ENCODE measurements around the gene HADH. TPM values are rescaled to one million over a fixed set of nuclear protein-coding genes. Genes with fewer than 3 reads are reported as not detected.

The HADH gene
- total RNA-seq, 2 experiments from 2014 or later = 31.2 to 78.7 TPM

- POLR2A ChIA-PET = no interaction called here
Measured at GRCh38 chr4:108006361-108006760, 16.7 kb downstream of the HADH start.

GRCh38 chr4:108007984-108008383 is 18.3 kb downstream of the HADH start:
- Histone ChIP-seq H3K4me1 (ENCODE audit: insufficient read depth, low read length, poor library complexity, severe bottlenecking) (no peaks in the 10 kb centered on the region), H3K9me3 (ENCODE audit: low read length) (no peaks in the 10 kb centered on the region; the same call in 1 of the 2 replicates), H3K36me3 (ENCODE audit: insufficient read depth, low read length) (peaks cover 60% of the 10 kb centered on the region), H3K79me2 (ENCODE audit: insufficient read depth, low read depth, low read length) (no peaks in the 10 kb centered on the region), H4K20me1 (ENCODE audit: insufficient read depth, low read length) (no peaks in the 10 kb centered on the region), H3K9me2 (ENCODE audit: insufficient read depth, low read length) (no peaks in the 10 kb centered on the region), H3K27ac (ENCODE audit: low read depth, low read length, poor library complexity, severe bottlenecking) (no peak overlapping the region), H2AFZ (ENCODE audit: low read length) (no peak overlapping the region), H3K4me3 (ENCODE audit: low read depth, low read length, poor library complexity, severe bottlenecking) (no peak overlapping the region), H3K4me2 (ENCODE audit: low read length) (no peak overlapping the region)
- TF ChIP-seq CTCF (conservative IDR thresholded peaks at IDR 0.05; ENCODE audit: low read length) (no peak), EZH2phosphoT487 (IDR thresholded peaks at IDR 0.05; ENCODE audit: borderline replicate concordance, low read depth, low read length) (no peak)
- intact Hi-C loops (cut with micrococcal nuclease; ENCODE audit: unreplicated experiment) = no loop called here
- ChIA-PET CTCF (ENCODE audit: unreplicated experiment) (no interaction called here), POLR2A (interaction anchor here (1.0 kb wide), 1 partner anchor 14 kb away, joined by 4 read pairs; no protein-coding TSS in a partner anchor)
- DNase-seq (ENCODE audit: low spot score) = no peak
- no TSS peak for BruUV-seq (replicated peaks)

More at GRCh38 chr4:108006361-108006760, 16.7 kb downstream of the HADH start:
- no peak for DNase-seq (ENCODE audit: low spot score)
- Histone ChIP-seq H3K27ac (ENCODE audit: low read depth, low read length, poor library complexity, severe bottlenecking) (no peak overlapping the region), H3K4me3 (ENCODE audit: low read depth, low read length, poor library complexity, severe bottlenecking) (no peak overlapping the region), H3K79me2 (ENCODE audit: insufficient read depth, low read depth, low read length) (no peaks in the 10 kb centered on the region), H3K36me3 (ENCODE audit: insufficient read depth, low read length) (peaks cover 58% of the 10 kb centered on the region), H3K9me3 (ENCODE audit: low read length) (no peaks in the 10 kb centered on the region; the same call in 1 of the 2 replicates), H3K9me2 (ENCODE audit: insufficient read depth, low read length) (no peaks in the 10 kb centered on the region), H3K4me1 (ENCODE audit: insufficient read depth, low read length, poor library complexity, severe bottlenecking) (no peaks in the 10 kb centered on the region), H2AFZ (ENCODE audit: low read length) (no peak overlapping the region), H4K20me1 (ENCODE audit: insufficient read depth, low read length) (no peaks in the 10 kb centered on the region), H3K4me2 (ENCODE audit: low read length) (no peak overlapping the region)
- CTCF ChIA-PET (ENCODE audit: unreplicated experiment) = no interaction called here
- intact Hi-C loops (cut with micrococcal nuclease; ENCODE audit: unreplicated experiment) = no loop called here
- no TSS peak for BruUV-seq (replicated peaks)
- TF ChIP-seq EZH2phosphoT487 (IDR thresholded peaks at IDR 0.05; ENCODE audit: borderline replicate concordance, low read depth, low read length) = no peak

- Histone ChIP-seq H4K20me1 (ENCODE audit: insufficient read depth, low read length) (no peaks in the 10 kb centered on the region), H3K9me2 (ENCODE audit: insufficient read depth, low read length) (no peaks in the 10 kb centered on the region), H3K79me2 (ENCODE audit: insufficient read depth, low read depth, low read length) (no peaks in the 10 kb centered on the region), H3K36me3 (ENCODE audit: insufficient read depth, low read length) (peaks cover 61% of the 10 kb centered on the region), H2AFZ (ENCODE audit: low read length) (no peak overlapping the region), H3K27ac (ENCODE audit: low read depth, low read length, poor library complexity, severe bottlenecking) (no peak overlapping the region), H3K4me2 (ENCODE audit: low read length) (no peak overlapping the region), H3K4me1 (ENCODE audit: insufficient read depth, low read length, poor library complexity, severe bottlenecking) (no peaks in the 10 kb centered on the region), H3K9me3 (ENCODE audit: low read length) (no peaks in the 10 kb centered on the region; the same call in 1 of the 2 replicates), H3K4me3 (ENCODE audit: low read depth, low read length, poor library complexity, severe bottlenecking) (no peak overlapping the region)
- TF ChIP-seq CTCF (conservative IDR thresholded peaks at IDR 0.05; ENCODE audit: low read length) (no peak), EZH2phosphoT487 (IDR thresholded peaks at IDR 0.05; ENCODE audit: borderline replicate concordance, low read depth, low read length) (no peak)
- DNase-seq (ENCODE audit: low spot score) = no peak
- no TSS peak for BruUV-seq (replicated peaks)
- ChIA-PET CTCF (ENCODE audit: unreplicated experiment) (no interaction called here), POLR2A (no interaction called here)
- intact Hi-C loops (cut with micrococcal nuclease; ENCODE audit: unreplicated experiment) = no loop called here
Measured at GRCh38 chr4:108008721-108009120, 19.0 kb downstream of the HADH start.
